Measurements from ENCODE around the gene SEMA5A. TPM values are rescaled to one million over a fixed set of nuclear protein-coding genes. Genes with fewer than 3 reads are reported as not detected.

Gene SEMA5A
- total RNA-seq, 1 donor from 2014 or later = 0.40 TPM

- DNase-seq (ENCODE audit: low read depth, low spot score) = no peak
Measured at GRCh38 chr5:9479990-9480389, 65.9 kb downstream of the SEMA5A start.

DNA sequence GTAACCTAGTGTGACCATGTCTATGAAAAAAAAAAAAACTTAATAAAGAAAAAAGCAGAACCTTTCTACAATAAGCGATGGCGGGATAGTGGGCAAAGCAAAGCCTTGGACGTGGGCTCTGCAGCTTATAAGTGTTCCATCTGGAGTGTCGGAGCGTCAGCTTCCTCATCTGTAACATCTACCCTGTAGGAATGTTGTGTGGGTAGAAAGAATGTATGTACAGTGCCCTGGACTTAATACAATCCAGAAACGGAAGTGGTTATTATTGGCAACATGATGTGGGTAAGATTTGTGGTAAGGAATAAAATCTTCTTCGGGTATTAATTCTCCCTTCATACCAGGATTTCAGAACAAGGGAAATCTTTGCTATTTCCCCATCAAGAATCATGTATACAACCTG lies 66.5 kb downstream of the SEMA5A start:
- DNase-seq (ENCODE audit: low read depth, low spot score) = no peak

GRCh38 chr5:9477537-9477936 lies 68.3 kb downstream of the SEMA5A start:
- no peak for DNase-seq (ENCODE audit: low read depth, low spot score)

DNA sequence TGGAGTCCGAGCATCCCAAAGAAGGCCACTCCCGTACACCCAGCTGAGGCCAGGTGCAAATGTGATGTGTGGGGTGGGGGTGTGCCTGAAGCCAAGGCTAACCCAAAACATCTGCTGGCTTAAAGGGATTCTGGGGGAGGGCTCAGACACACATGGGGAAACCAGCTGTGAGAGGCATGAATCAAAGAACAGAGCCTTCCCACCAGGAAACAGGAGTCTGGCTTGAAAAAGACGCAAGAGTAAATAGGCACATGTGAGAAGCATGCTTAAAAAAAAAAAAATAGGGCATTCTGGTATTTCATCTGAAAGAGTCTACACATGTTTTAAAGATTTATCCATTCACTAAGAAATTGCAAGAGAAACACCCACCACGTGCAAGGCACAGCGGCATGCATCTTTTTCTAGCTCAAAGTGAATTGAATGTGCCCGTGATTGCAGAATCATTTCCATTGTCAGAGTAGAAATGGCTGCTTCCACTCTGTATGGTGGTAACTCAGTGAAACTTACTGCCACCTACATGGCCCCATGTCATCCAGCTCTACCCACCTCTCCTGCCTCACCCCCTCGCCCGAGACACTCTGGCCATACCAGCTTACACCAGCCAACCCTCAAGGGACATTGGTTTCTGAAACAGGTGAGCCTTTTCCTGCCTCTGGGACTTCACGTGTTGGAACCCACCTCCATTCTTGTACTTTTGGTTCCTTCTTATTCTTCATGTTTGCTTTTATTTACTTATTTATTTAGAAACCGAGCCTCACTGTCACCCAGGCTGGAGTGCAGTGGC lies 71.5 kb downstream of the SEMA5A start:
- no peak for DNase-seq (ENCODE audit: low read depth, low spot score)

- no peak for DNase-seq (ENCODE audit: low read depth, low spot score)
Measured at GRCh38 chr5:9473624-9474023, 72.3 kb downstream of the SEMA5A start.

- no peak for DNase-seq (ENCODE audit: low read depth, low spot score)
Measured at GRCh38 chr5:9470410-9470809, 75.5 kb downstream of the SEMA5A start.

DNA sequence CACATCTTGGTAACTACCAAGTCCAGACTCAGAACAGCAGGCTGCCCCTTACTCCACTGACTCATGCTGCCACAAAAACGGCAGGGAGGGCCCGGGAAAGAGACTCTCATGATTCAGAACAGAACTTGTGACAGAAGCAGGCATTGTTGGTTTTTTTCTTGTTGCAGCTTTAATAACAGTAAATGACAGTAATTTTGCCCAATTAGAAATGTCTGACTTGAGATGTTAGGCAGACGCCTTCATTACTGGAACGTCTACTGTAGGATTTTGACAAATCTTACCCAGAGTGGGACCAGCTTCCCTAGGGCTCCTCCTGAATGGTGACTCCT lies 77.9 kb downstream of the SEMA5A start:
- DNase-seq (ENCODE audit: low read depth, low spot score) = no peak

DNA sequence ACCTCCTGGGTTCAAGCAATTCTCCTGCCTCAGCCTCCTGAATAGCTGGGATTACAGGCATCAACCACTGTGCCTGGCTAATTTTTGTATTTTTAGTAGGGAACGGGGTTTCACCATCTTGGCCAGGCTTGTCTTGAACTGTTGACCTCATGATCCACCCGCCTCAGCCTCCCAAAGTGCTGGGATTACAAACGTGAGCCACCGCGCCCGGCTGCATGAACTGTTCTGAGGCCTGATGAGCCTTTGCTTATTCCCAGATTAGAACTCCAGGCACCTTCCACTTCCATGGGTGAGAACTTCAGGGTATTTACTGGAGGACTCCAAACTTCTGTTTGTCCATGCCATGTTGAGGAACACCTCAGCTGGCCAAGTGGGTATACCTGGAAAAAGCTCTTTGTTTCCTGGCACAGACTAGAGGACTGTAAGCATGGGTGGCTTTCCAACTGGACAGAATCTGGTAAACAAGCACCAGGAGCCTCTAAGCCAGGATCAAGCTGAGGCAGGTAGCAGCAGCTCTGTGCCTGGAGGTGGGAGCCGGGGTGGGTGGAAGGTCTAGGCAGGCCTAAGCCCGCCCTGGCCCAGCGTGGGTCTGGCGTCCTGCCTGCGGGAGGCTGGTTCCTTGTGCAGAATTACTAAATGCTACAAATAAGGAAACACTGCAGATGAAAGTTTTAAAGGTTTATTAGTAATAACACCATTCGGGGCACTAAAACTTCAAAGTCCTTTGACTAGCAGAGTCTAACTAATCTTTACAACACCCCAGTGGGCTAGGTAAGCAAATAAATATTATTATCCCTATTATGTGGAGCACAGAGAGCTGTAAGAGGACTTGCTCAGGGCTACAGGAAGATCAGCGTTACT lies 78.4 kb downstream of the SEMA5A start:
- DNase-seq (ENCODE audit: low read depth, low spot score) = no peak

DNA sequence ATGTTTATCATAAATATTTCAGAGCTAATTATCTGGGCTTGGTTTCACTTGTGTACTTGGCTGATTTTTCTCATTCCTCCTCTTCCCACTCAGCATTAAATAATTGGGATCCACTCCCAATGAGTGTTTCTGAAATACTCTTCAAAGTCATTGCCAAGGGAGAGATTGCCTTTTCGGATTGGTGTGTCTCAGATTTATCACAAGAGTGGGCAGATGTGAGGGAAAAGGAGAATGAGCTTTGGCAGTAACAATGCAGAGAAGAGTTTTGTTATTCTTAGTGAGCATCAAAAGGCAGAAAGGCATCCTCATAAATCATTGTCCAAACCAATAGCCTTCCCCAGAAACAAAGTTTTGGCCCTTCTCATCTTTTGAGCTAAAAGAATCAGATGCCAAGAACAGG lies 79.2 kb downstream of the SEMA5A start:
- no peak for DNase-seq (ENCODE audit: low read depth, low spot score)

- no peak for DNase-seq (ENCODE audit: low read depth, low spot score)
Measured at GRCh38 chr5:9464478-9464877, 81.4 kb downstream of the SEMA5A start.

GRCh38 chr5:9462109-9462508 lies 83.8 kb downstream of the SEMA5A start:
- DNase-seq (ENCODE audit: low read depth, low spot score) = no peak

- no peak for DNase-seq (ENCODE audit: low read depth, low spot score)
Measured at GRCh38 chr5:9460885-9461645, 84.8 kb downstream of the SEMA5A start.

DNA sequence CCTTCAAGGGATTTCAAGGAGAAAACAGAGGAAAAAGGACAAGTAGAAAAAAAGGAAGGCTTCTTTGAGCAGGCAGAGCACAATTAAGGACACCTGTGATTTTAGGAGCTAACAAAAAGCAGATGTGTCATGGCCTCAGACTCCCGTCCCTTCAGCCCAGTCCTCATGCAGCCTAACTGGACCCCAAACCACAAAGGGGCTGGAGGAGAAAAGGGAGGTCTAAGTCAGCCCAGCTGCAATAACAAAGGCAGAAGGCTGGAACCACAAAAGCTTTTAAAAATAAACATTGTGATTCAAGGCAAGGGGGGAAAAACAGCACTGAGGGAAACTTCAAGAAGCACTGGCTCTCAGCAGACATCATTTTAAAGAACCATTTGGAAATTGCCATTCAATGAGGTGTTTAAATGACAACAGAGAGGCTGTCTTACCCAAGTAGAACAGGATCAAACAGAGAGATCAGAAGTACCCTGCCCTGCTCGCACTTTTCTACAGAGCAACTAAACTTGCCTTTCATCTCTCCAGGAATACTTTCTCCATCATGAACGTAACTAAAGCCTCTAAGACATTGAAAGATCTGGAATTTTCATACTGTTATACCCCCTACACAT lies 89.3 kb downstream of the SEMA5A start:
- DNase-seq (ENCODE audit: low read depth, low spot score) = no peak

- DNase-seq (ENCODE audit: low read depth, low spot score) = no peak
Measured at GRCh38 chr5:9455826-9456434, 89.9 kb downstream of the SEMA5A start.

DNA sequence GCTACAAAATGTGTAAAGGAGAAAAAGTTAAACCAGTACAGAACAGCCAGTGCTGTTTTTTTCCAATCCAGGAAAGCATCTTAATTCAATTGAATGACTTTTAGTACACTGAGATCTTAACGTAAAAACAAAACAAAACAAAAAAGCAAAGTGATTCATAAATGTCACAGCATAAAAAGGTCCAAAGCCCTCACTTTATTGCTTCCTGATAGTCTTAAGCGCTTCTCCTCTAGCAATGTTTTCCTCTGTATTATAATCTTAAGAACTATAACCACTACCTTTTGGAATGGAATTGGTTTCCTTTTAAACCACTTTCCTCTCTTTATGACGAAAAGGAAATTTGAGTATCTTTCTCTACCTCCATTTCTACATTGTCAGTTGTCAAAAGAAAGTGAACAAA lies 91.4 kb downstream of the SEMA5A start:
- no peak for DNase-seq (ENCODE audit: low read depth, low spot score)

- DNase-seq (ENCODE audit: low read depth, low spot score) = no peak
Measured at GRCh38 chr5:9454012-9454481, 91.8 kb downstream of the SEMA5A start.

GRCh38 chr5:9453480-9454011 lies 92.3 kb downstream of the SEMA5A start:
- DNase-seq (ENCODE audit: low read depth, low spot score) = no peak

- DNase-seq (ENCODE audit: low read depth, low spot score) = no peak
Measured at GRCh38 chr5:9452181-9452580, 93.7 kb downstream of the SEMA5A start.

DNA sequence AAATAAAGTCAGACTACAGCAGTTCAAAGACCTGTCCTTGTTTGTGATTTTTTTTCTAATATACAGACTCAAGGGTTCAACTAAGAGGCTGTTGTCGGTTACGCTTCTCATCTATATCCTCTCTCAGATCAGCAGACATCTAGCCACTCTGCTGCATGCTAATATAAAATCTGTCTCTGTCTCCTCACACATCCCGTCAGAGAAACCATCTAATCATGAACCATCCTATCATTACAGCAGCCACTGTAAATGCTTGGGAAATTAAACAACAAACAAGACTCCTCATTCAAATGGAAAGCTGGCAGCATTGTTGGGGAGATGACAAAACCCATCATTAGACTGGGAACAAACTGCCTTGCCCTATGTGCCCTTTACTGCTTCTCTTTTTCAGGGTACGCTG lies 94.8 kb downstream of the SEMA5A start:
- DNase-seq (ENCODE audit: low read depth, low spot score) = no peak

DNA sequence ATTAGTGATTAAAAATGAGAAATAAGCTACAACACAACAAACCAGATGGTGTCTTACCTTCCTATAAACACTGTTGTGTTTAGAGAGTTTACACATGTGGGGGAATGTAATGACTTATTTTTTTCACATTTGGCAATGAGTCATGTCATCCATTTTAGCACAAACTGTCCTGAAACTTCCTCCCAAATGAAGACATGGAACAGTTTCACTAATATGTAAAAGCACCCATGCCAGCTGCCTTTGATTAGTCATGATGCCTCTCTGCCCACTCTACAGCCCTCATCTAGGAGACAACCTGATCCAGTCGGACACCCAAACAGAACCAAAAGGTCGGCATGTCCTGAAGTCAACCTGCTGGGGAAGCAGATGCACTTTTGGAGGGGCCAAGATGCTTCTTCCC lies 98.2 kb downstream of the SEMA5A start:
- no peak for DNase-seq (ENCODE audit: low read depth, low spot score)

- DNase-seq (ENCODE audit: low read depth, low spot score) = peak; percentile 8
Measured at GRCh38 chr5:9445826-9446388, 100.0 kb downstream of the SEMA5A start.
